SK-N-SH (cell line): Measurements from ENCODE around the gene MEGF8. TPM values are rescaled to one million over a fixed set of nuclear protein-coding genes. Genes with fewer than 3 reads are reported as not detected.
"Not testable (repeated sequence)": the region's sequence is repeated elsewhere in the genome, so short reads cannot be mapped to it uniquely, and the experiment has no call there.

ENCODE experiments used
- CTCF ChIA-PET: fragments of 300-600, 350-600 bp; formaldehyde crosslinking; extraction: SDS; loops from one replicate; lab custom pipeline; 2021; lab: Yijun Ruan, JAX
- POLR2A ChIA-PET: fragments of 350-600 bp; sonication (Branson Sonifier 250); formaldehyde crosslinking; extraction: SDS; loops from one replicate; lab custom pipeline; 2020; ENCODE audit warnings: antibody characterized with exemption, inconsistent platforms; lab: Yijun Ruan, JAX
- DNase-seq: peaks from one replicate; pipeline ENCODE4 v3.0.0; 2012
- H2AFZ ChIP-seq: fragments of 200-600 bp; sonication (generic); 2 replicates; pipeline ENCODE4 v1.8.1; 2016; ENCODE audit warnings: antibody characterized with exemption, mild to moderate bottlenecking, low read depth
- H3F3A ChIP-seq: fragments of 200-600 bp; sonication (generic); replicated peaks from 2 replicates; pipeline ENCODE3; 2016; ENCODE audit warnings: antibody characterized with exemption, mild to moderate bottlenecking; ENCODE audit not compliant: insufficient read depth
- H3K27ac ChIP-seq, 2 experiments: fragments of 200-500 bp in 1 of 2; fragments of 200-600 bp in 1 of 2; sonication (Bioruptor generic) in 1 of 2; sonication (generic), shearing (Covaris generic) in 1 of 2; 2 replicates each; pipeline versions ENCODE4 v1.5.1 to v1.6.1; 2014 to 2016; ENCODE audit warnings: low read depth in 2 of 2, inconsistent platforms in 1 of 2, low read length in 1 of 2, mild to moderate bottlenecking in 1 of 2, mixed read lengths in 1 of 2
- H3K27me3 ChIP-seq: fragments of 200-600 bp; sonication (generic), shearing (Covaris generic); 2 replicates; pipeline ENCODE4 v1.6.1; 2016; ENCODE audit warnings: mixed run types; ENCODE audit not compliant: insufficient read depth
- H3K36me3 ChIP-seq, 2 experiments: fragments of 200-500 bp in 1 of 2; fragments of 200-600 bp in 1 of 2; sonication (Bioruptor generic) in 1 of 2; sonication (generic) in 1 of 2; replicated peaks in 1 of 2; 2 replicates each; pipeline versions ENCODE3 to v1.5.1; 2014 to 2016; ENCODE audit warnings: low read length in 1 of 2, mild to moderate bottlenecking in 1 of 2; ENCODE audit not compliant: insufficient read depth in 2 of 2, control insufficient read depth in 1 of 2
- H3K4me1 ChIP-seq, 2 experiments: fragments of 200-500 bp in 1 of 2; fragments of 200-600 bp in 1 of 2; sonication (Bioruptor generic) in 1 of 2; sonication (generic), shearing (Covaris generic) in 1 of 2; 2 replicates each; pipeline versions ENCODE4 v1.5.1 to v1.6.1; 2014 to 2016; ENCODE audit warnings: low read depth in 1 of 2, low read length in 1 of 2, mixed run types in 1 of 2; ENCODE audit not compliant: insufficient read depth in 2 of 2, control insufficient read depth in 1 of 2
- H3K4me2 ChIP-seq: fragments of 200-600 bp; sonication (generic), shearing (Covaris generic); 2 replicates; pipeline ENCODE4 v1.6.1; 2017; ENCODE audit warnings: mixed run types
- H3K4me3 ChIP-seq, 2 experiments: fragments of 200-500 bp in 1 of 2; fragments of 200-600 bp in 1 of 2; sonication (Bioruptor generic) in 1 of 2; sonication (generic), shearing (Covaris generic) in 1 of 2; 2 replicates each; pipeline versions ENCODE4 v1.5.1 to v1.8.1; 2014 to 2016; ENCODE audit warnings: low read depth in 2 of 2, inconsistent platforms in 1 of 2, low read length in 1 of 2, mild to moderate bottlenecking in 1 of 2, mixed read lengths in 1 of 2, moderate library complexity in 1 of 2
- H3K79me2 ChIP-seq: fragments of 200-600 bp; sonication (generic); 2 replicates; pipeline ENCODE4 v1.8.1; 2017; ENCODE audit warnings: mild to moderate bottlenecking; ENCODE audit not compliant: insufficient read depth
- H3K9ac ChIP-seq: fragments of 200-600 bp; sonication (generic); 2 replicates; pipeline ENCODE4 v1.6.1; 2017; ENCODE audit warnings: mixed run types
- H3K9me2 ChIP-seq: fragments of 200-600 bp; sonication (generic); 2 replicates; pipeline ENCODE4 v1.6.1; 2017; ENCODE audit warnings: mixed run types
- H3K9me3 ChIP-seq: fragments of 200-600 bp; sonication (generic); 2 replicates; pipeline ENCODE4 v1.6.1; 2017; ENCODE audit warnings: mixed run types, mild to moderate bottlenecking, moderate library complexity
- H4K20me1 ChIP-seq: fragments of 200-600 bp; sonication (generic); 2 replicates; pipeline ENCODE4 v1.6.1; 2017; ENCODE audit warnings: mild to moderate bottlenecking, mixed run types; ENCODE audit not compliant: insufficient read depth
- EP300 ChIP-seq, 2 experiments: IDR thresholded peaks; 2 replicates each; pipeline versions ENCODE4 v1.4.0 to v1.6.1; 2012; ENCODE audit warnings: borderline replicate concordance in 1 of 2, low read depth in 1 of 2, low read length in 1 of 2
- EZH2phosphoT487 ChIP-seq: fragments of 200-600 bp; sonication (generic); IDR thresholded peaks from 2 replicates; pipeline ENCODE4 v1.6.1; 2017; ENCODE audit warnings: low read depth, mixed run types, mild to moderate bottlenecking, antibody characterized with exemption, moderate library complexity, borderline replicate concordance
- GATA2 ChIP-seq: sonication (generic); formaldehyde crosslinking; IDR thresholded peaks from 2 replicates; pipeline ENCODE4 v1.5.0; 2020; ENCODE audit warnings: mild to moderate bottlenecking, missing genetic modification reagents
- IRF3 ChIP-seq: fragments of 150-350 bp; IDR thresholded peaks from 2 replicates; pipeline ENCODE4 v1.6.1; 2016; ENCODE audit warnings: mild to moderate bottlenecking, low read depth, low read length
- NFIC ChIP-seq: IDR thresholded peaks from 2 replicates; pipeline ENCODE4 v1.4.0; 2012; ENCODE audit warnings: borderline replicate concordance
- NRF1 ChIP-seq: IDR thresholded peaks from 2 replicates; pipeline ENCODE4 v1.6.1; 2012; ENCODE audit warnings: low read depth, mild to moderate bottlenecking, low read length
- RFX5 ChIP-seq: IDR thresholded peaks from 2 replicates; pipeline ENCODE4 v1.6.1; 2012; ENCODE audit warnings: mild to moderate bottlenecking, improper control_type of control experiment, low read length
- RXRA ChIP-seq: IDR thresholded peaks from 2 replicates; pipeline ENCODE4 v1.4.0; 2012; ENCODE audit warnings: low read depth, mild to moderate bottlenecking, borderline replicate concordance
- SMC3 ChIP-seq: IDR thresholded peaks from 2 replicates; pipeline ENCODE4 v1.6.1; 2012; ENCODE audit warnings: low read depth, low read length, improper control_type of control experiment
- TAF1 ChIP-seq: IDR thresholded peaks from 2 replicates; pipeline ENCODE4 v1.6.1; 2012; ENCODE audit warnings: low read depth, mild to moderate bottlenecking, low read length, moderate library complexity, borderline replicate concordance
- ZBTB33 ChIP-seq: IDR thresholded peaks from 2 replicates; pipeline ENCODE4 v1.4.0; 2012; ENCODE audit warnings: low read depth, borderline replicate concordance
- WGBS: methylation state at CpG from one replicate; pipeline ENCODE4 v1.1.6; 2017; ENCODE audit warnings: low lambda C conversion rate; 5-methylcytosine and 5-hydroxymethylcytosine counted together
- polyA plus RNA-seq, 3 experiments: library from polyadenylated mRNA; depleted of rRNA; stranded (reverse); fragments of >200 nt; gene quantifications; 2 replicates each; pipeline ENCODE4 v1.2.3, GENCODE V29; 2012
- TF ChIP-seq, protein P1 (sequence below): fragments of 150-350 bp; IDR thresholded peaks from 2 replicates; pipeline ENCODE4 v1.6.1; 2017; ENCODE audit warnings: antibody characterized with exemption, low read length, low read depth, borderline replicate concordance
- TF ChIP-seq, protein P2 (sequence below): IDR thresholded peaks from 2 replicates; pipeline ENCODE4 v1.4.0; 2012; ENCODE audit warnings: low read depth

Gene MEGF8
- polyA plus RNA-seq, 1 of the 3 experiments (the other 2 are of a cell fraction) = 19.1 TPM

- TF ChIP-seq EZH2phosphoT487 = no peak
Observed at GRCh38 chr19:42330241-42330711, 4.8 kb downstream of the MEGF8 start (continued).

DNA sequence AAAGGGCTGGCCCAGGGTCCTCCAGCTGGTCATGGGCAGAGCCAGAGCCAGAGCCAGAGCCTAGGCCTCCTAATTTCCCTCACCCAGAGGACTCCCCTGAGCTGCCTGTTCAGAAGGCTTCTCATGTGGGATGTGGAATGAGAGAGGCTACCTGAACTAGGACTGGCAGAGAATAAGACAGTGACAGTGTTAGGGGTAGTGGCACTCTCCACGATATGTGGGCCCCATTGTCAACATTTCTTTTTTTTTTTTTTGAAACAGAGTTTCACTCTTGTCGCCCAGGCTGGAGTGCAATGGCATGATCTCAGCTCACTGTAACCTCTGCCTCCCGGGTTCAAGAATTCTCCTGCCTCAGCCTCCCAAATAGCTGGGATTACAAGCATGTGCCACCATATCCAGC lies 5.9 kb downstream of the MEGF8 start:
- H4K20me1 ChIP-seq, H3K9me2 ChIP-seq, H3K9me3 ChIP-seq, H3K27me3 ChIP-seq, DNase-seq, H3K36me3 ChIP-seq, H3K4me3 ChIP-seq, H3F3A ChIP-seq, H3K9ac ChIP-seq, H2AFZ ChIP-seq, H3K27ac ChIP-seq, H3K4me2 ChIP-seq, POLR2A ChIA-PET: not testable (repeated sequence)
- 92% methylated on average over 3 of the region's 3 CpGs for WGBS
- Histone ChIP-seq H3K4me1 (peaks cover 8 to 10% of the 10 kb centered on the region in 2 experiments; a peak in 1 of 4 replicates), H3K79me2 (peaks cover 32% of the 10 kb centered on the region)
- CTCF ChIA-PET = interaction anchor here (0.6 to 2.0 kb wide), 3 partner anchors 8 to 1240 kb away, joined by 3 to 6 read pairs (median 4); no protein-coding TSS in a partner anchor

DNA sequence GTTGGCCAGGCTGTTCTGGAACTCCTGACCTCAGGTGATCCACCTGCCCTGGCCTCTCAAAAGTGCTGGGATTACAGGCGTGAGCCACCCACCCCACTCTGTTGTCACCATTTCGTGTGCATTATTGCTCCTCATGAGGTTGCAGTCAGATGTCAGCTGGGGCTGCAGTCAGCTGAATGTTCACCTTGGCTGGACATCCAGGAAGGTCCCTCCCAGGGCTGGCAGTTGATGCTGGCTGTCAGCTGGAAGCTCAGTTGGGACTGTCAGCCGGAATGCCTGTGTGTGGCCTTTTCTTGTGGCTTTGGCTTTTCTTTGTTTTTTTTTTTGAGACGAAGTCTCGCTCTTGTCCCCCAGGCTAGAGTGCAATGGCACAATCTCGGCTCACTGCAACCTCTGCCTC lies 6.6 kb downstream of the MEGF8 start:
- 90% methylated on average over 6 of the region's 6 CpGs for WGBS
- Histone ChIP-seq H3K4me1 (peaks cover under 1 to 5% of the 10 kb centered on the region in 2 experiments; a peak in 1 of 4 replicates), H3K27ac (no peak overlapping the region), H3K36me3 (peaks cover 0 to 7% of the 10 kb centered on the region in 2 experiments), H3F3A (no peaks in the 10 kb centered on the region), H4K20me1 (no peaks in the 10 kb centered on the region; the same call in 1 of the 2 replicates), H3K9me2 (no peaks in the 10 kb centered on the region), H3K27me3 (no peaks in the 10 kb centered on the region), H3K79me2 (peaks cover 24% of the 10 kb centered on the region), H3K9me3 (no peaks in the 10 kb centered on the region), H3K4me3 (no peak overlapping the region), H2AFZ (no peak overlapping the region), H3K9ac (no peak overlapping the region), H3K4me2 (no peak overlapping the region)
- ChIA-PET POLR2A (no interaction called here), CTCF (interaction anchor here (2.0 kb wide), 1 partner anchor 69 kb away, joined by 6 read pairs; no protein-coding TSS in a partner anchor)
- no peak for DNase-seq
- TF ChIP-seq EP300 (IDR thresholded peaks at IDR 0.05; ENCODE audit: borderline replicate concordance in 1 of 2, low read depth in 1 of 2, low read length in 1 of 2) = no peak
- TF ChIP-seq ZBTB33 = no peak
- no peak for TF ChIP-seq RFX5
- TF ChIP-seq, protein P1, sequence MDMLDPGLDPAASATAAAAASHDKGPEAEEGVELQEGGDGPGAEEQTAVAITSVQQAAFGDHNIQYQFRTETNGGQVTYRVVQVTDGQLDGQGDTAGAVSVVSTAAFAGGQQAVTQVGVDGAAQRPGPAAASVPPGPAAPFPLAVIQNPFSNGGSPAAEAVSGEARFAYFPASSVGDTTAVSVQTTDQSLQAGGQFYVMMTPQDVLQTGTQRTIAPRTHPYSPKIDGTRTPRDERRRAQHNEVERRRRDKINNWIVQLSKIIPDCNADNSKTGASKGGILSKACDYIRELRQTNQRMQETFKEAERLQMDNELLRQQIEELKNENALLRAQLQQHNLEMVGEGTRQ = no peak
- no peak for TF ChIP-seq SMC3
- no peak for TF ChIP-seq NRF1
- TF ChIP-seq RXRA = no peak
- TF ChIP-seq NFIC = no peak
- TF ChIP-seq, protein P2, sequence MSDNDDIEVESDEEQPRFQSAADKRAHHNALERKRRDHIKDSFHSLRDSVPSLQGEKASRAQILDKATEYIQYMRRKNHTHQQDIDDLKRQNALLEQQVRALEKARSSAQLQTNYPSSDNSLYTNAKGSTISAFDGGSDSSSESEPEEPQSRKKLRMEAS = no peak
- TF ChIP-seq EZH2phosphoT487 = no peak
- TF ChIP-seq IRF3 = no peak
- TF ChIP-seq TAF1 = no peak
- TF ChIP-seq GATA2 = no peak
